HG02870 (cell line): ENCODE data around the gene ELOVL1.
A peak's percentile ranks its signal among the peaks of the same experiment; 100 is the strongest.
"Not testable (repeated sequence)": the region's sequence is repeated elsewhere in the genome, so short reads cannot be mapped to it uniquely, and the experiment has no call there.

Source experiments
- ATAC-seq: cut with Tn5 transposase; IDR thresholded peaks from one replicate; pipeline ENCODE4 v1.9.1; 2021; ENCODE audit warnings: mild to moderate bottlenecking, moderate library complexity; ENCODE audit not compliant: unreplicated experiment

The ELOVL1 gene

DNA sequence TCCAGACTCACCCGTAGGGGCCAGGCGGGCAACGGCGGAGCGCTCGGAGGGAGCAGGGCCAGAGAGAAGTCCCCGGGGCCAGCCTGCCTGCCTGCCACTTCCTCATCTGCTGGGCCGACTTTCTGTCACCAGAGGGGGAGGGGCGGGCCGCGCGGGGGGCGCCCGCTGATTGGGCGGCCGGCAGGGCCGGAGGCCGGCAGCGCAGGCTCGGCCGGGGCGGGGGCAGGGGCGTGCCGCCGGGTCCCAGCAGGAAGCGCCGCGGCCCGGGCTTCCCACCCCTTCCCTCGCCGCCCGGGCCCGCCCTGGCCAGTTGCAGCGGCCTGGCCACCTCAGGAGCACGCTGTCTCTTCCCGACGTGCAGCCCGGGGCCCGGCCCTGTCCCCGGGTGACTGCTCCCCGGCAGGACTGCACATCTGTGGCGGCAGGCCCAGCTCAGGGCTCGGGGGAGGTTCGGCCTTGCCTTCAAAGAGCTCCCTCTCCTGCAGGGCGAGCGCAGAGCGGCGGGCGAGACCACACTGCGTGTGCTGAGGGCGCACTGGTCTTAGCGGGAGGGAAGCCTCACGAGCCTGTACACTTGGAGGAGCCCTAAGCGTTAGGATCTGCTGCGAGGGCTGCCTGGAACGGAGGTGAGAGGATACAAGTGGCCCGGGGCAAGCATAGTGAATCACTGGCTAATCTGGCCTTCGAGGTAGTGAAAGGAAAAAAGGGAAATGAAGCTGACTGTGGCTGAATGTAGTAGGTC lies at the start of gene ELOVL1:
ELOVL1 (minus strand) TSS at position 108 of the 742 bp plus-strand sequence. CDS start 2,402 bp downstream, outside the sequence.
- ATAC-seq: peak; percentile 58

DNA sequence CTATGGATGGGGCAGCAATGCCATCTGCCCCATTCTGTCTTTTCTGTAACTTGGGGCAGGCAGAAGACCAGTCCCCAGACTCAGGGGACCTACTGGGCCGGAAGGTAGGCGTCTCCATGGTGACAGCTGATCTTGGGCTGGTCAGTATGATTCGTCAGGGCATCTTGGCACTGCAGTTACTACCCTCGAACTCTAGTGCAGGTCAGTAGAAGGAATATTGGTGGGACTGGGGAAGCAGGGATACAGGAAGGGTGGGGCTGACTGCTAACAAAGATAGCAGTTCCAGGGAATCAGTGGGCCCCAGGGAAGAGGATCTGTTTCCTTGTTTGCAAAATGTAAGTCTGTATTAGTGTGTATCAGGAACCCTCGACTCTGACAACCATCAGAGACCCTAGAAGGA lies 48.1 kb upstream of the ELOVL1 start:
- no peak for ATAC-seq

DNA sequence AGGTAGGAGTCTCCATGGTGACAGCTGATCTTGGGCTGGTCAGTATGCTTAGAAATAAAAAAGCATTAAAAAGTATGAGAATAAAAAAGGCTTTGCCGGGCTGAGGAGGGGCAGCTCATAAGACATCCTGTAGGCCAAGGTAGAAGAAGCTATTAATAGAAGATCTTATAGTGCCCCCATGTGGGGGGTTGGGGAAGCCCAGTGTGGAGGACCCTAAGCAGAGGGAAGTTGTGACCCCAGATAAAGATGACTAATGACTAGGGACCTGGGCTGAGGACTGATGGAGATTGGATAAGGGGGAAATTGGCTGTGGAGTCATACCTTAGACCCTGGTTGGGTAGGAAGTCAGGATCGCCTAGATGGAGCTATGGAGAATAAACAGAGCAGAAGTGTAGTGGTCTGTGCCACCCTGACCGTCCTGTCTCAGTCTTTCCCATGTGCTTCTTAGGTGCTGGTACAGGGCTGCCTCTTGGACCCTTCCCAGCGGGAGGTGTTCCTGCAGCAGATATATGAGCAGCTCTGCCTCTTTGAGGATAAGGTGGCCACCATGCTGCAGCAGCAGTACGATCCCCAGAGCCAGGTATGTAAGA lies 46.9 kb upstream of the ELOVL1 start:
- no peak for ATAC-seq

DNA sequence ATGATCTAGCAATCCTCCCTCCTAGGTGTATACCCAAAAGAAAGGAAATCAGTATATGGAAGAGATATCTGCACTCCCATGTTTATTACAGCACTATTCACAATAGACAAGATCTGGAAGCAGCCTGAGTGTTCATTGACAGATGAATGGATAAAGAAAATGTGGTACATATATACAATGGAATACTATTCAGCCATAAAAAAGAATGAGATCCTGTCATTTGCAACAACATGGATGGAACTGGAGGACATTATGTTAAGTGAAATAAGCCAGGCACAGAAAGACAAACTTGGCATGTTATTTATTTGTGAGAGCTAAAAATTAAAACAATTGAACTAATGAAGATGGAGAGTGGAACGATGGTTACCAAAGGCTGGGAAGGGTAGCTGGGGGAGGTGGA lies 45.6 kb upstream of the ELOVL1 start:
- not testable (repeated sequence) for ATAC-seq

- no peak for ATAC-seq
These were observed 42.8 kb upstream of the ELOVL1 start for GRCh38 chr1:43410571-43410970.

- no peak for ATAC-seq
These were observed 38.0 kb upstream of the ELOVL1 start for GRCh38 chr1:43405876-43406234.

DNA sequence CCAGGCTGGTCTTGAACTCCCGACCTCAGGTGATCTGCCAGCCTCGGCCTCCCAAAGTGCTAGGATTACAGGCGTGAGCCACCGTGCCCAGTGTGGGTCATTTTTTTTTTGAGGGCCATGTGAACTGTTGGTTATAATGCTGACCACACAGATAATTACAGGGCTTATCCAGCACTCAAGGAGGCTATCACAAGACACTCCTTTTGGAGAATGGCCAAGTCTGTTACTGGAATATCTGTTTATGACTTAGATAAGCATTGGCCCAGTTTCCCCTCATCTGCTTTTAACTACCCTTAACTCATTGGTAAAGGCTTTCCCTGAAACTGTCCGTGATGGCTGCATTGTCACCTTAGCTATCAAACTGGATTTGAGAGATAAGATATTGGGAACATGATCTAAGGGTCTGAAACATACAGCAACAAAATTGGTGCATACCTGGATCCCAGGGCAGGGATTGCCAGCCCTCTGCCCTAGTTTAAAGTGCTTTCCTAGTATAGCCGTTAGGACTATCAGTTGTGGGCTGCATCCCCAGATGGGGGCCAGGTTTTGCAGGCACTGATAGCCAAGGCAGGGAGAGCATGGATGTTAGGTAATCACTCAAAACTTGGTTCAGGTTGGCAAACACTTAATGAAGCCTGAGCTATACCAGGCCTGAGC lies 37.5 kb upstream of the ELOVL1 start:
- no peak for ATAC-seq

DNA sequence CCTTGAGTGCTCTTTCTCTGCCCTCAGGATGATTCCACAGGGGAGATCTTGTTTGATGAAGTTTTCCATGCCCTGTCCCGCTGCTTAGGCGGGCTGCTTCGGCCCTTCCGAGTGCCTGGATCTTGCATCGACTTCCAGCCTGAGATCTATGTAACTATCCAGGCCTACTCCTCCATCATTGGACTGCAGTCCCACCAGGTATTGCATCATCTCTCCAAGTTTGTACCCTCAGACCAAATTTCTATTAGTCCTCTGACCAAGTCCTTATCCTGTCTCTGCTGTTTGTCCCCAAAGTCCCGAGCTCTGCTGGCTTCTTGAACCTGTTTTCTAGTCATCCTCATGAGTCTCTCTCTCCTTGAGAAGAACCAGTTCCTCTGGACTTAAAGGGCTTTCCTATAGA lies 36.5 kb upstream of the ELOVL1 start:
- no peak for ATAC-seq

DNA sequence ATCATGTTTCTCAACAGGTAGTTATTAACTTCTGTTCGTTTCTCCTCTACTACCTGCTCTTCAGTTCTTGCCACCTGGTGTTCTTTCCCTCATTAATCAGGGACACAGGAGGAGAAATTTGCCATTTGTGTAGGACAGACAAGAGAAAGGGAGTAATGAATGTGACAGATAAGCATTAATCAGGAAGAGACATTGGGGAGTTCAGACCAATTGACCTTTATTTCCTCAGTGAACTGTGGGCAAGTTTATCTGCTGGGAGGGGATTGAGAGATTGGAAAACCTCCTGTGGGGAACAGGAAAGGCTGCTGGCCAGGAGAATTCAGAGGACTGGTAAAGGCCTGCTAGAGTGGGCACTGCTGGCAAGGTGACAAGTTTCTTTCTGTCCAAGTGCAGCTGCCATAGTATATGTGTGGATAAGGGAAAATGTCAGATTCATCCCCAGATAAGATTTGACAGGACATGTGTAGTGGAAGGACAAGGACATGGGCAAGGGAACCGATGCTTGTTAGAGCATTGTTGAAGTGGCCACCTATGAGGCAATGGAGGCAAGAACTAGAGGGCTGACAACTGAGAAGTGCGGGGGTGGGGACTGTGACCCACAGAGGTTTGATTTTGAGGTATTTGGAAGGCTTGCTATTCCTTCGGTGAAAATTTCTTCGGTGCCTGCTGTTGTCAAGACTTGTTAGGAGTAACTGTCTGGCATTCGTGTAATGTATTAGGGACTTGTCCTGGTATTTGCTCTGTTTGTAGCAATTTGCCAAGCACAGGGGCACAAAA lies 34.5 kb upstream of the ELOVL1 start:
- ATAC-seq: no peak

DNA sequence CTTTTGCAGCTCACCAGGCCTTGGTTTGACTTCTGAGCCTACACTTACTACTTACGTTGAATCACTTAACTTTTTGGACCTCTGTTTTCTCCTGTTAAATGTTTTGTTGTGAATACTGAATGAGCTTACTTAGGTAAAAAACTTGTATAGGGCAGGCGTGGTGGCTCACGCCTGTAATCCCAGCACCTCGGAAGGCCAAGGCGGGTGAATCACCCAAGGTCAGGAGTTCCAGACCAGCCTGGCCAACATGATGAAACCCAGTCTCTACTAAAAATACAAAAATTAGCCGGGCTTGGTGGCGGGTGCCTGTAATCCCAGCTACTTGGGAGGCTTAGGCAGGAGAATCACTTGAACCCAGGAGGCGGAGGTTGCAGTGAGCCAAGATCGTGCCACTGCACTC lies 32.6 kb upstream of the ELOVL1 start:
- ATAC-seq: not testable (repeated sequence)

DNA sequence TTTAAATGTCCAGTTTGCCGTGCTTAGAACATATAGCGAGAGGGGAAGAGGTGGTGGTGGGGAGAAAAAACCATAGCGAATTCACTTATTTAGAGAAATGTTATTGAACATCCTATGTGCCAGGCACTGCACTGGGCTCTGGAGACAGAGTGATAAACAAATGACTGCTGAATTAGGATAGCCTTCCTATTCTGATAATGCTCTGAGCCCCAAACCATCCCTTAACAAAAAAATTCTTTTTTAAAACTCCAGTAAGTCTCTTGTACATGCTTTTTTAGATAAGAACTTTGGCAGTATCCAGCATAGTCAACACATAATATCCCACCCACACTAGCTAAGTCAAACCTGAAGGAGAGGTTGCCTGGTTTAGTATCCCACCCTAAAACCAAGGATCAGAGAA lies 30.4 kb upstream of the ELOVL1 start:
- ATAC-seq: no peak

GRCh38 chr1:43396059-43396458 lies 28.2 kb upstream of the ELOVL1 start:
- ATAC-seq: no peak

DNA sequence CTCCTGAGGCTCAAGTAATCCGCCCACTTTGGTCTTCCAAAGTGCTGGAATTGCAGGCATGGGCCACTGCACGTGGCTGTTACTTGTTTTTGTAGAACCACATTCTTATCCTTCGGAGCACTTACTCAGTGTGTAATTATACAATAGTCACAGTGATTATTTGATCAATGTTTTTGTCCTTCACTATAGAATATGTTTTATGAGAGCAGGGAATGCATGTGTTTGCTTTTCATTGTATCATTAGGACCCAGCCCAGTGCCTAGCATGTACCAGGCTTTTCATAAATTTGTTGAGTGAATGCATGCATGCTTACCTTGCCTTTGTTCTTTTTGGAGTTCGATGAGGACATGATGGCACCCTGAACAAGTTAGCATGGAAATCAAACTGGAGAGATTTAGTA lies 27.7 kb upstream of the ELOVL1 start:
- ATAC-seq: no peak

DNA sequence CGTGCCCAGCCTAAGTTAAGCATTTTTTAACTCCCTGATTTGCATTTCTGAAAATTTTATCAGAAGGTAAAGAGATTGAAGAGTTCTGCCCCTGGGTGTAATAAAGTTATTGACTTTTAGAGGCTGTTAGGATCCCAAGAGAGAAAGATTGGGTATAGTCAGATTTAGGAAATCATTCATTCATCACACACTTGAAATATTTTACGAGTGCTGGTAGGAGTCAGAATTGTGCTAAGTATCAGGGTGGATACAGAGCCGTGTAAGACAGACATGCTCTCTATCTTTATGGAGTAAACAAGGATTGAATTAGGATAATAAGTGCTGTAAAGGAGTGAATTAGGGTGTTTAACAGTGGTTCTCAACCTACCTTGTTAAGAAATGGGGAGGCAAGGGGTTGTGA lies 24.9 kb upstream of the ELOVL1 start:
- no peak for ATAC-seq

DNA sequence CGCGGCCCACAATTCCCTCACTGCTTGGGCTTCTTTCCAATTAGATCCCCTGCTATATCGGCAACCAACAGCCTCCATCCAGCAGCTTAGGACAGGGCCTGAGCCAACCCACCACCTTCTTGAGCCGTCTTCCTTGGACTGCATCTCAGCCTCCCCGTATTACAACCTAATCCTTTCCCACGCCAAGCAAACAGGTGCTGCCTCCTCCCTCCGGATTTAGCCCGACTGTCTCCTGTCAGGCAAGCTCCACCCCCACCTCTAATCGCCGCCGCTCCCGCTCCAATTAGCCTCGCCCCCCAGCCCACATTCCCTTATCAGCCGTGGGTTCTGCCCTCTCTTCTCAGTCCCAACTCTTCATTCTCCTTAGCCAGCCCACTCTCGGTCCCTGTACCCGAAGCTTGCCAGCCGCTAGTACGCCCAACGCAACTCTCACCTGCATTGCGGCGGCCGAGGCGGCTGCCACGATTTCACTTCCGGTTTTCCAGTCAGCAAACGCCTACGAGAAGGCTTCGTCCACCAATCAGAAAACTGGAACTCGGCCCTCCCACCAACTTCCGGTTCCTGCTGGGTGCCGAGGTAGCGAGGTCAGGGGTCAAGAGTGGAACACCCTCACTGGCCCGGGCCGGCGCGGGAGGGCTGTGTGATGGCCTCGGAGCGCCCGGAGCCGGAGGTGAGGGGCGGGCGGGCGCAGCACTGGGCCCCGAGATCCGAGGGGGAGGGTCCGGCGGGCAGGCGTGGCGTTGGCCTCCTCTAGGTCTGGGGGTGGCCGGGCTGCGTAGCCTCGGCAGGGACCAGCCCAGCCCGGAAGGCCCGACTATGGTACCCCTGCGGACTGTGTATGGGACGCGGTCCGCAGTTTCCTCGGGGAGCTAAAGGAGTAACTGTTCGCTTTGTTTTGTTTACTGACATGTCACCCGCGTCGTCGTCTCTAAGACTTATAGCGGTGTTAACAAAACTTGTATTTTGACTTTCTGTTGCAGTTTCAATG lies 21.8 kb upstream of the ELOVL1 start, which contains the start of the genes MED8 and SZT2:
MED8 (minus strand) TSS at position 475 of the 988 bp plus-strand sequence; CDS start at position 439, 36 bp downstream.
SZT2 (plus strand) TSS at position 574 of the 988 bp plus-strand sequence; CDS start at position 644, 70 bp downstream.
- ATAC-seq: peak; percentile 76

DNA sequence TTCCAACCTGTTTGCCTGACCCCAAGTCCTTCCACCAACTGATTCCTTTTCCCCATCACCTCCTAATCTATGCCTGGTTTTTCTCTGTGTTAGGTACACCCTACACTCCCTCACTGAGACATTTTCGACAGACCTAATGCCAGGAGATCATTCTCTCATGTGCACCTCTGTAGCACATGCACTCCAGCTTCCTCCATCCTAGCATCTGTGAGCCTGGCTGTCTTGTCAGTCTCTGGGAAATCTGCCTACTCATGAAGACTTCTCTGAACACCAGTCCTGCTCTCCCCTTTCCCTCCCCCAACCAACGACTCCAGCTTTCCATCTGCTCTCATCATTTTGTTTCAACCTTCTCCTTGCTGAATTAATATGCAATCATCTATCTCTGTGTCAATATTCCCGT lies 20.8 kb upstream of the ELOVL1 start:
- no peak for ATAC-seq

GRCh38 chr1:43387976-43388599 lies 20.3 kb upstream of the ELOVL1 start:
- no peak for ATAC-seq

GRCh38 chr1:43386676-43387075 lies 18.9 kb upstream of the ELOVL1 start:
- ATAC-seq: no peak

DNA sequence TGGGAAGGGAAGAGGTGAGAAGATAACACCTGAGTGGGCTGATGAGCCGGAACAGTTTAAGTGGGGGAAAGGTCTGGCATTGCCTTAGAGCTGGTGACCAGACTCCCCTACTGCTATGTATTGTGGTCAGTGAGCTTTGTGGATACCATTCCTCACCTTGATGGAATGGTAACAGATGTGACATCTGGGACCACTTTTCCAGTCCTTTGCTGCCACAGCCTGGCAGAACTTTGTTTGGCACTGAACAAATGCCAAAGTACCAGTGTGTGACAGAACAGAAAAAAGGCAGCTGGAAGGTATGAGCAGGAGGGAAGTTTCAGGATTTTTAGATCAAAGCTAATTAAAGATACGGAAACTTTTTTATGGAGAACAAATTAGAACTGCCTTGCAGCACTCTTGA lies 15.6 kb upstream of the ELOVL1 start:
- ATAC-seq: no peak
